DOHH2 (cell line): ENCODE measurements around the gene CHRND.

Experiments used
- CTCF ChIP-seq: fragments of 200-600 bp; sonication (generic); IDR thresholded peaks from one replicate; pipeline ENCODE4 v1.5.1; 2014; ENCODE audit warnings: antibody characterized with exemption, mild to moderate bottlenecking, low read depth, low read length; ENCODE audit not compliant: poor library complexity, severe bottlenecking
- EZH2phosphoT487 ChIP-seq: fragments of 200-600 bp; sonication (generic); IDR thresholded peaks from 2 replicates; pipeline ENCODE4 v1.6.1; 2017; ENCODE audit warnings: borderline replicate concordance, mild to moderate bottlenecking, antibody characterized with exemption, low read length, moderate library complexity, mixed read lengths

- no peak for TF ChIP-seq CTCF
- no peak for TF ChIP-seq EZH2phosphoT487
These were observed 5.5 kb upstream of the CHRND start for GRCh38 chr2:232520489-232520888.
